ENCODE data around the gene AADACL4.

DNA sequence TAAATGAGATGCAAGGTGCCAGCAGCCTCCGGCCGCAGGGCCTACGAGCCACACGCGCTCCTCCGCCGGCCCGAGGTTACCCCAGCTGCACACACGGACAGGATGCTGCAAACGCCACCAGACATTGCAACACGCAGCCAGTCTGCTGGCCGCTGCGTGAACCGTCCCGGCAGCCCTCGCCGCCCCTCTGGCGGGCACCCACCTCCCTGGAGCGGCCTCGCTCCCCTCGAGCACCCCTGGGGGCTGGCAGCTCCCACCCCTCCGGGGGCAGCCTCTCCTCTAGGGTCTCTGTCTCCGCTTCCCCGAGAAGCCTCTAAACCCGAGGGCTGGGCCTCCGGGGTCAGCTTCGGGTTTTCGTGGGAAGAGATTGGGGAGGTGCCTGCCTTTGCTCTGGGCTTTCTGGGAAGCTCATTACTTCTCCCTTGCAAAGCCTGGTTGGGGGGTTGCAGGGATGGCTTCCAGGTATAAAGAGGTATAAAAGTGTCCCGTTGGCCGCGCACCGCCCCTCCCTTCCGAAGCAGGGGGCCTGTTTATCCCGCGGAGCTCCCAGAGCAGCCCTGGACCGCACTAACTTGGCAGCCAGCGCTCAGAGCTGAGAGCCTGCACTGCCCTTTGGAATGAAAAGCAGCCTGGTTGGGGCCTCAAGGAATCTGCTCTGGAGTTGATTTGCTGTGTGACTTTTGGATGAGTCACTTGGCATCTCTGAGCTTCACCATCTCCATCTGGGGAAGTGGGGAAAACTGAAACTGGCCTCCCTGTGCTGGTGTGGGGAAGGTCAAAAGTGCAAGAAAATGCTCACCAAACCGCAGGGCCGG lies 47.7 kb upstream of the AADACL4 start:
- TF ChIP-seq, protein P1, sequence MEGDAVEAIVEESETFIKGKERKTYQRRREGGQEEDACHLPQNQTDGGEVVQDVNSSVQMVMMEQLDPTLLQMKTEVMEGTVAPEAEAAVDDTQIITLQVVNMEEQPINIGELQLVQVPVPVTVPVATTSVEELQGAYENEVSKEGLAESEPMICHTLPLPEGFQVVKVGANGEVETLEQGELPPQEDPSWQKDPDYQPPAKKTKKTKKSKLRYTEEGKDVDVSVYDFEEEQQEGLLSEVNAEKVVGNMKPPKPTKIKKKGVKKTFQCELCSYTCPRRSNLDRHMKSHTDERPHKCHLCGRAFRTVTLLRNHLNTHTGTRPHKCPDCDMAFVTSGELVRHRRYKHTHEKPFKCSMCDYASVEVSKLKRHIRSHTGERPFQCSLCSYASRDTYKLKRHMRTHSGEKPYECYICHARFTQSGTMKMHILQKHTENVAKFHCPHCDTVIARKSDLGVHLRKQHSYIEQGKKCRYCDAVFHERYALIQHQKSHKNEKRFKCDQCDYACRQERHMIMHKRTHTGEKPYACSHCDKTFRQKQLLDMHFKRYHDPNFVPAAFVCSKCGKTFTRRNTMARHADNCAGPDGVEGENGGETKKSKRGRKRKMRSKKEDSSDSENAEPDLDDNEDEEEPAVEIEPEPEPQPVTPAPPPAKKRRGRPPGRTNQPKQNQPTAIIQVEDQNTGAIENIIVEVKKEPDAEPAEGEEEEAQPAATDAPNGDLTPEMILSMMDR (IDR thresholded peaks at IDR 0.05; ENCODE audit: low read depth, low read length), result no peak
- TF ChIP-seq EZH2phosphoT487 (IDR thresholded peaks at IDR 0.05; ENCODE audit: low read depth), result no peak

Data from OCI-LY3 (cell line).